EL (cell line): ENCODE measurements around the gene PRR35.

Experiments
- DNase-seq: peaks from one replicate; pipeline ENCODE4 v3.0.0-alpha.2; 2016

Gene PRR35

GRCh38 chr16:528111-529011, 31.8 kb upstream of the PRR35 start:
- DNase-seq: peak; percentile 88

DNA sequence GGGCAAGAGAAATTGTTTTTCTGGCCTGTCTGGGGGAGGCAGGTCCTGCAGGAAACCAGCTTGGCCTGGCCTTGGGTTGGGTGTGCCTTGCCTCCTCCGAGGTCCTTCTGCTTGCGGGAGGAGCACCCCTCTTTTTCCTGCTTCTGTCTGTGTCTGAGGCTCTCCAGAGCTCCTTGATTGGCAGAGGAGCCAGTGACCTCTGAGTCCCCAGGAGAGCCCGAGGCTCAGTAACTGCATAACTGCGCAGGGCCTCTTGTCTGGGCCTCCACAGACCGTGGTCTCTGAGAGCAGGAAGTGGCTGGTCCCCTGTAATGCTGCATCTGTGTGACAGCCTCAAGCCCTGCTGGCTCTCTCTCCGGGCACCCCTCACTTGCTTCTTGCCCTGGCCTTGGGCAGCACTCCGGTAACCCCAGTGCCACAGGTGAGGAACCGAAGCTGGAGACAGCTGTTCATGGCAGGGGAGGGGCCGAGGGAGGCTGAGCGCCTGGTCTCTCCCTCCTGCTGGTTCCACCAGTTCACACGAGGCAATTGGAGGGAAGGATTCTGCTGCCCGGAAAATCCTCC, 31.1 kb upstream of the PRR35 start:
- DNase-seq: no peak

DNA sequence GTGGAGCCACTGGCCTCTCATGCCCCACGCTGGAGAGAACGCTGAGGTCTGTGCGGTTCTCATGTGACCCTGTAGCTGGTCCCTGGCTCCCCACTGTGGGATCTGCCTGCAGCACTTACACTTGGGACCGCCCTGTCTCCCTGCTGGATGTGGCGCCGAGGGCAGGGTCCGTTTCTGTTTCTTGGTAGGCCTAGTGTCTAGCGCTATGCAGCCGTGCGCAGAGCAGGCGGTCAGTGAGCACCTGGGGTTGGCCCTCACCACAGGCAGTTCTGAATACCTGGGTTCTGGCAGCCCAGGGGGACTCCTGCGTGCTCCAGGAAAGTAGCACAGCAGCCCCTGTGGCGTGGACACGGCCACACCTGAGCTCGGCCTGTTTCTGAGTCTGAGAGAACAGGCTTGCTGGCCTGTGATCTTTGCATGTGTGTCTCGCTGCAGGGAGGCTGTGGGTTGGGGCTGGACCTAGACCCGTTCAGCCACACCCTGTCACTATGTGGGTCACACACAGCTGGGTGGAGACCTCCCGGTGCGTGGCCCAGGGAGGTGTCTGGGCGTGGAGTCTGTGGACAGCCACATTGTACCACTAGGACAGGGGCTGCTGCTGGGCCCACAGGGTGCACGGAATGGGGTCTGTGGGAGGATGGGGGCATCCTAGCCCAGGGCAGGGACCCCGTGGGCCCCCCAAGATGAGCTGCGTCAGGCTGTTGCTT, 29.9 kb upstream of the PRR35 start:
- DNase-seq: no peak

DNA sequence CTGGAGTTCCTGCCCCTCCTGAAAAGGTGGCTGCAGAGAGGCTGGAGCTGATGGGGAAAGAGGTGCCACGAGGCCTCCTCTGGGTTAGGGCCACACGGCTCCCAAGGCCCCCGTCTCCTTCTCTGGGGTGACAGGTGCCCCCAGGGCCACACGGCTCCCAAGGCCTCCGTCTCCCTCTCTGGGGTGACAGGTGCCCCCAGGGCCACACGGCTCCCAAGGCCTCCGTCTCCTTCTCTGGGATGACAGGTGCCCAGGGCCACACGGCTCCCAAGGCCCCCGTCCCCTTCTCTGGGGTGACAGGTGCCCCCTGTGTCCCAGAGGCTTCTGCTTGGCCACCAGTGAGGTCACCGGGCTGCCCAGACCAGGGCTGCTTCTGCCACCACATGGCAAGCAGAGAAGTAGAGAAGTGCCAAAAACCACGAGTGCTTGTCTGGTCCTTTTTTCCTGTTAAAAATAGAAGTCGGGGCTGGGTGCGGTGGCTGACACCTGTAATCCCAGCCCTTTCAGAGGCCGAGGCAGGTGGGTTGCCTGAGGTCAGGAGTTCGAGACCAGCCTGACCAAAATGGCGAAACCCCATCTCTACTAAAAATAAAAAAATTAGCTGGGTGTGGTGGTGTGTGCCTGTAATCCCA, 28.6 kb upstream of the PRR35 start:
- no peak for DNase-seq

- DNase-seq: no peak
These were observed 26.6 kb upstream of the PRR35 start for GRCh38 chr16:533391-534123.

GRCh38 chr16:534135-534534, 26.1 kb upstream of the PRR35 start:
- DNase-seq: no peak

- DNase-seq: no peak
These were observed 25.2 kb upstream of the PRR35 start for GRCh38 chr16:534856-535445.

- peak; percentile 77 for DNase-seq
These were observed 24.5 kb upstream of the PRR35 start for GRCh38 chr16:535446-536405.

- DNase-seq: no peak
These were observed 23.4 kb upstream of the PRR35 start for GRCh38 chr16:536746-537145.

GRCh38 chr16:537415-538335, 22.5 kb upstream of the PRR35 start:
- DNase-seq: no peak

DNA sequence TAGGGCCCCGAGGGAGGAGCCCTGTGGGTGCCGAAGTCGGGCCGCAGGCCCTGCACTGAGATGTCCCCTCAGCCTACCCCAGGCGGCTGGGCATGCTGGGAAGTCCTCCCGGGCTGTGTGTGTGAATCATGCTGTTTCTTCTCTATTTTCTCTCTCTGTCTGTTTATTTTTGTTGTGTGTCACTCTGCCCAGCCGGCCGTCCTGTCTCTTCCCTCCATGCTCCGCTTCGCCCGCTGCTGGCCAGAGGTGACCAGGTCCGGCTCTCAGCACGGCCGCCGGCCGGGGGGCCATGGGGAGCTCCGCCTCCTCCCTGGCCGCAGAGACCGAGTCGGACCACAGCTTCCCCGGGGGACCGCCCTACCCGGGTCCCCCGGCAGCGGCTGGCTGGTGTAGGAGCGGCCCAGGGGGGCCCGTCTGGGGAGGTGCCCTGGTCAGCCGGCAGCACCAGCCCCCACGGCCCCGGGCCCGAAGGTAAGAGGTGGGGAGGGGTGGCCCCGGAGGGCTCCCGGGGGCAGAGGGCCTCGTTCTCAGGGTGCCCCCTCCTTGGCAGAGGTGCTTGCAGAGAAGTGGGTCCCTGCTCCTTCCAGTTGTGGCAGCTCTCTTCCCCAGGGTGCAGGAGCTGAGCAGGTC, 20.2 kb upstream of the PRR35 start:
- DNase-seq: peak; percentile 86

DNA sequence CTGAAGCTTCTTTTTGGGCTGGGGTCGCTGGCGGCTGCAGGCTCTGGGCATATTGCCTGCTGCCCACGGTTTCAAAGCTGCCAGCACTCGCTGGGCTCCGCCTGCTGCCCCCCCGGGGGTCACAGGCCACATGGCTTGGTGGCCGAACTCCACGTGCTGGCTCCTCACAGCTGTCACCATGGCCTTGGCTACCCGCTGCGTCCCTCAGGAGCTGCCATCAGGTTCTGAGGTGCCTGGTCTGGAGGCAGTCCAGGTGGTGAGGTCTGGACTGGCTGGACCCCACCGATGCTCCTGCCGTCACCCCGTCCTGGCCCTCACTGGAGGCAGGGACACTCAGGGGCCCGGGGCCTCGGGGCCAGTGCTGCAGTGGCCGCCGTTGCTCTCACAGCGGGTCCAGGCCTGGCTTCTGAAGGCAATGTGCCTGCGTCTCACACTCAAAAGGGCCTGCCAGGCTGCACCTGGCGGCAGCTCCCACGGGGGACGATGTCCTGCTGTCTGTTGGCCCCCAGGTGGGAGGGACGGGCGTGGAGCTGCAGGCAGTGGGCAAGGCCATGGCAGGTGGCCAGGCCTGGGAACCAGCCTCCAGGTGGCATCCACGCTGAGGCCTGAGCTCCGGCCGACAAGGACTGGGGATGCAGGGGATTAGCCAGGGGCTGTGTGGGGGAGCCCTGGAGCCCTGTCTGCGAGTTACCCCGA, 19.4 kb upstream of the PRR35 start:
- DNase-seq: no peak

- no peak for DNase-seq
These were observed 16.7 kb upstream of the PRR35 start for GRCh38 chr16:543301-544164.

DNA sequence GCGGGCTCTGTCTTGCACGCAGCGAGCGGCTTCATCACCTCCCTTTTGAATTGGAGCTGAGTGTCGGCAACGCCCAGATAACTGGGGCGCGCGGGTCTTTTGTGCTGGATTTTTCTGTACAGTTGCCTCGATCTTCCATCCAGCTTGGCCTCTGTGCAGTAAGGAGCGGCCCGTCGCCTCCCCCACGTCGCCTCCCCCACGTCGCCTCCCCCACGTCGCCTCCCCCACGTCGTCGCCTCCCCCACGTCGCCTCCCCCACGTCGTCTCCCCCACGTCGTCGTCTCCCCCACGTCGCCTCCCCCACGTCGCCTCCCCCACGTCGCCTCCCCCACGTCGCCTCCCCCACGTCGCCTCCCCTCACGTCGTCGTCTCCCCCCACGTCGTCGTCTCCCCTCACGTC, 15.7 kb upstream of the PRR35 start:
- DNase-seq: no peak

- no peak for DNase-seq
These were observed 13.1 kb upstream of the PRR35 start for GRCh38 chr16:546909-547770.

DNA sequence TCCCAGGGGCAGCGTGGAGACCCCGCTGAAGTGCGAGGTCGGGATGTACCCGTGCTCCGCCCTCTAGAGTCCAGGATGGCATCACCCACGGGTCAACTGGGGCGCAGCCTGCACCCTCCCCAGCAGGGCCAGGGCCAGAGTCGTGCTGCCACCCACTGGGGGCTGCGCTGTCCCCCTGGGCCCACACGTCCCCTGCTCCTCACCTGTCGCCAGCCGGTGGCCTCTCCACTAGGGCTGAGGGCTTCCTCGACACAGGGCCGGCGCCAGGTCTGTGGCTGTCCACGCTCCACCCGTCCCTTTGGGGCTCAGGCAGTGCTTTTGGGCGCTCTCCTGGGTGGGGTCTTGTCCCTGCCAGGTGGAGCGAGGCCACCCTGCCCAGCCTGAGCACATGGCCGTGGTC, 11.6 kb upstream of the PRR35 start:
- DNase-seq: no peak
